Fibroblast of skin of back (primary cell): Measurements from ENCODE around the gene SLC16A12.

ENCODE experiments used
- DNase-seq: peaks from one replicate; pipeline ENCODE4 v3.0.0-alpha.2; 2013

The SLC16A12 gene

GRCh38 chr10:89389254-89389653 is 146.1 kb downstream of the SLC16A12 start:
- DNase-seq = peak; percentile 36

GRCh38 chr10:89388806-89389205 is 146.6 kb downstream of the SLC16A12 start:
- peak; percentile 26 for DNase-seq

- no peak for DNase-seq
Measured at GRCh38 chr10:89384474-89385340, 150.7 kb downstream of the SLC16A12 start.

GRCh38 chr10:89382757-89383156 is 152.6 kb downstream of the SLC16A12 start:
- DNase-seq = no peak
